ENCODE data around the gene TMEM132E. TPM values are rescaled to one million over a fixed set of nuclear protein-coding genes. Genes with fewer than 3 reads are reported as not detected.

The TMEM132E gene
- polyA plus RNA-seq, 4 donors: 2.2 to 4.6 (median 3.4) TPM

DNA sequence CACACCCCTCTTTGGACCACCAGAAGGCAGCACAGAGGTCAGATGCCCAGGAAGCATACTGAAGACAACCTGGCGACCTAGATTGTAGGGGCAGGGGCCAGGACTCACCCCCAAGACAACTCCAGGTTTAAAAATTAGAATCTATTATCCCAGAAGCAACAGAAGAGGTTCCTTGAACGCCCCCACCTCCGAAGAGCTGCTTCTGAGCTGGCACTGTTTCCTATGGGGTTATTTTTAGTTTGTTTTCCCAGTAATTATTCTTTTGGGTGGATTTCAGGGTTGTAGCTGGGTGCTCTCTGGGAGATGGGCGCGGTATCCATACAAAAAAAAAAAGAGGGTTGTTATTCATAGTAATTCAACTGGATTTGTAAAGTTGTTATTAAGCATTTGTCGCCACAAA is 10.4 kb upstream of the TMEM132E start:
- no peak for DNase-seq (ENCODE audit: low read depth in 4 of 4, low spot score in 3 of 4)

DNA sequence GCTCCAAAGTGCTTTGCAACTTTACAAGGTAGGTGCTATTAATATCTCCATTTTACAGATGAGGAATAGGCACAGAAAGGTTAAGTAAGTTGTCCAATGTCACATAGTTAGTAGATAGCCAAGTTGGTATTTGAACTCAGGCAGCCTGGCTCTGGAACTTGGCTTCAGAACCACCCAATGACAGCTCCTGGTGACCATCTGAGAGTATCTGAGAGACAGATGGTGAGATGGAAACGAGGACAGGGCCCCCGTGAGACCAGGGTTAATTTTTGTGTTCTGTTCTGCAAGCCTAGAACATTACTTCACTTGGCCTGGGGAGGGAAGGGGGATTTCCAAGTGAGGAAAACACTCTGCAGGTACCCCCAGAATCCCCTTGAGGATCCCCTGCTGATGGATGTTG is 9.8 kb upstream of the TMEM132E start:
- DNase-seq (ENCODE audit: low read depth in 4 of 4, low spot score in 3 of 4): no peak

DNA sequence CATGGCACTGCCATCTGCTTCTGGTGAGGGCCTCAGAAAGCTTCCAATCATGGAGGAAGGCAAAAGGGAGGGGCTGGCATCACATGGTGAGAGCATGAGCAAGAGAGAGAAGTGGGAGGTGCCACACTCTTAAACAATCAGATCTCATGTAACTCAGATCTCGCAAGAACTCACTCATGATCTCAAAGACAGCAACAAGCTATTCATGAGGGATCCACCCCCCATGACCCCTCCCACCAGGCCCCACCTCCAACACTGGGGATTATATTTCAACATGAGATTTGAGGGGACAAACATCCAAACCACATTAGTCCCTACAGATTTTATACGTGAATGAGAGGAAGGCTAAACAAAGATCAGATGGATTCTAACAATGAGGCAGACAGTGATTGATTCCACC is 8.9 kb upstream of the TMEM132E start:
- DNase-seq (ENCODE audit: low read depth in 4 of 4, low spot score in 3 of 4): no peak

DNA sequence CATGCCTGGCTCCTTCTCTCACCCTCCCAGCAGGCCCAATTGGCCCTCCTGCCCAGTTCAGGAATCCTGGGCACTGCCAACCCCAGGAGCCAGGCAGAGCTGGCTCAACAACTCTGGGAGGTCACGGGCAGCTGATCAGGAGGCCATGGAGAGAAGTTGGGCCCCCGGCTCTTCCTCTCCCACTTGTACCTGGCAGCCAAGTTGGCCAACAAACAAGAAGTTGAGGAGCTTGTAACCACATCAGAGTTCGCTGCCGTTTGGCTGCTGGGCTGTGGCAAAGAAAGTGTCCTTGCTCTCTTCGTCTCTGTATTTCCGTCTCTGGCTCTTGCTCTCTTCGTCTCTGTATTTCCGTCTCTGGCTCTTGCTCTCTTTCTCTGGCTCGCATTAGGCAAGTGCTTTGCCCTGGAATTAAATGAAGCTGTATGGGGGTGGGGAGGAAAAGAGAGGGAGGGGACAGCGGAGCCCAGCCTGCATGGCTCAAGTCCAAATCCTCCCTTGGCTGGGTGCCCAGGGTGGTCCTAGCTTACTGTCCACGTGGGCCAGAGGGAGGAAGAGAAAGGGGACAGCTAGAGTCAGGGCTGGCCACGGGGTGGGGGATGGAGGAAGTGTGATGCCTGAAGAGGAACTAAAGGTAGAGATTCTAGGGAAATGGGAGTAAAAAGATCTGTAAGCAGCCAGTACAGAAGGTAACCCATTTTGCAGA is 7.8 kb upstream of the TMEM132E start:
- no peak for DNase-seq (ENCODE audit: low read depth in 4 of 4, low spot score in 3 of 4)

DNA sequence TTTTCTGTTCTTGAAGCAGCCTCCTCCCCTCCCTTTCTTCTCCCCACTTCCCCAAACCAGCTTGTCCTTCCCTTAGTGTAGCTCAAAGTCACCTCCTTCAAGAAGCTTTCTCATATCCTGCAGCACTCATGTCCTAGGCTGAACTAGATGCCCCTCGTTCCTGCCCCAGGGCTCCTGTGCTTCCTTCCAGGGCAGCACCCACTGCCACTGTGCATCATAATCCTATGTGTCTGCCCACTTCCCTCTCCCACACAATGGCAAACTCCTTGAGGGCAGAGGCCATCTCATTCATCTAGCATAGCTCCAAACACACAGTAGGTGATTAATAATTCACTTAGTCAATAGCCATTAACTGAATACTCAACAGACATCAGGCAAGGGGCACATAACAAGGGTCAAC is 6.9 kb upstream of the TMEM132E start:
- no peak for DNase-seq (ENCODE audit: low read depth in 4 of 4, low spot score in 3 of 4)

DNA sequence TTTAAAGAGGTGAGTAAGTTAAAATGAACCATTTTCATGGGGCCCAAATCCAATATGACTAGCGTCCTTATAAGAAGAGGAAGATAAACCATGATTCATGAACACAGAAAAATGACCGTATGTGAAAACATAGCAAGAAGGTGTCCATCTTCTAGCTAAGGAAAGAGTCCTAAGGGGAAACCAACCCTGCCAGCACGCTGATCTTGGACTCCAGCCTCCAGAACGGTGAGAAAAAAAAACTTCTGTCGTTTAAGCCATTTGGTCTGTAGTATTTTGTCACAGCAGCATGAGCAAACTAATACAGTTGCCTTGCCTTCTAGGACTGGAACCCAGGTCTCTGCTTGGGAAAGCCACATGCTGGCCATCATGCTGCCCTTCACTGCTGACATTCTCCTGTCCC is 4.2 kb upstream of the TMEM132E start:
- DNase-seq (ENCODE audit: low read depth in 4 of 4, low spot score in 3 of 4): no peak

DNA sequence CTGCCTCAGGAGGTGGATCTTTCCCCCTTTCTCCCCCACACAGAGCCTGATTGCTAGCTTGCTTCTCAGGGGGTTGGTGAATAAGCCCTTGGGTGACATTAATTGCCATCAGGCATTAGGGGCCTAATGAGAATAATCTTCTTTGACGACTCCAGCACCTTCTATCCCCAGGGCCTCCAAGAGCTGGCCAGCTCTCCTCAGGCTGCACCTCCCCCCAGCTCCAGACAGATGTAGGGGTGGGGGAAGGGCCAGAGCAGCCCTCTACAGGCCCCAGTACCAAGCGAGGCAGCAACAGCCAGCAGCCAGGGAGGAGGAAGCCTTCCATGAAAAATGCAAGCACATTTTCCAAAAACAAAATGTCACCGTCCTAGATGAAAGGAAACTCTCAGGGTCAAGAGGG is 1.4 kb upstream of the TMEM132E start:
- DNase-seq (ENCODE audit: low read depth in 4 of 4, low spot score in 3 of 4): no peak

DNA sequence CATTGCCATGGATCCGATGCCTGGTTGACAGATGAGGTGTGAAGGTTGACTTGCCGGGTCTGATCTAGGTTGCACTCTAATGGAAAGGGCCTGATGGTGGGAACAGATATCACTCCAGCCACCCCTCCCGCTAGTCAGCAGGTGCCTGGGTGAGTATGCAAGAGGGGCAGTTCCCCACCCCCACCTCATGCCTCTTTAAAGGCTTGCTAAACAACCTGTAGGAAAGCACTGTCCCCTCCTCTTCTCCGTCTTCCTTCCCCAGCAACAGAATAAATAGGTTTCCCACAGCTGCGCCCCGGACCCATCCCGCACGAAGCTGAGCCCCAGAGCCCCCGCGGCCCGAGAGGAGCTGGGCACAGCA is 746 bp upstream of the TMEM132E start:
- no peak for DNase-seq (ENCODE audit: low read depth in 4 of 4, low spot score in 3 of 4)

DNA sequence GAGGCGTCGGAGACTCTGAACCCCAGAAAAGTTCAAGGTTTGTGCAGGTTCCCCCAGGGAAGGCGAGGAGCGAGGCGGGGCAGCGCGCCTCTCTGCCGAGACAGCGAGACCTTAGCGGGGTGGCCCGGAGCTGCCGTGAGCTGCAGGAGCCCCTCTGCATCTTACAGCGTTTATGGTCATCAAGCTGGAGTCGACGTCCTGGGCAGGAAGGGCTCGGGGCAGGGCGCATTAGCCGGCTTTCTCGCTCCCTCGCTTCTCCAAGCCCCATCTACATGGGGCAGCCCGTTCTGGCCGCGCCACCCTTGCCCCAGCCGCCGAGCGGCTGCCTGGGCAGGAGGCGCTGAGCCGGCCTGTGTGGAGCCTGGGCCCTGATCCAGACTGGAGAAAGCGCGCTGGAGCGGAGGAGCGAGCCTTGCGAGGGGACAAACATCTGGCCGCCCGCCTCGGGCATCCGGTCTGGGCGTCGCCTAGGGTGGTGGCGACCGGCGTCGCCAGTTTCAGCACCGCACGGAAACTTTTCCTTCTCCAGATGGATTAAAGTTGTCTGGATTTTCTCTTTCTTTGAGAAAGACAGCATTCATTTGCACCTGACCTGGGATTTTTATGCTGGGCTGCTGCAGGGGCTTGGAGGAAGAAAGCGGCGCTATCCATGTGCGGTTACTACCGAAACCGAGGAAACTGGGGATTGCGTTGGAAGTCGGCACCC is 750 bp downstream of the TMEM132E start:
- no peak for DNase-seq (ENCODE audit: low read depth in 4 of 4, low spot score in 3 of 4)

DNA sequence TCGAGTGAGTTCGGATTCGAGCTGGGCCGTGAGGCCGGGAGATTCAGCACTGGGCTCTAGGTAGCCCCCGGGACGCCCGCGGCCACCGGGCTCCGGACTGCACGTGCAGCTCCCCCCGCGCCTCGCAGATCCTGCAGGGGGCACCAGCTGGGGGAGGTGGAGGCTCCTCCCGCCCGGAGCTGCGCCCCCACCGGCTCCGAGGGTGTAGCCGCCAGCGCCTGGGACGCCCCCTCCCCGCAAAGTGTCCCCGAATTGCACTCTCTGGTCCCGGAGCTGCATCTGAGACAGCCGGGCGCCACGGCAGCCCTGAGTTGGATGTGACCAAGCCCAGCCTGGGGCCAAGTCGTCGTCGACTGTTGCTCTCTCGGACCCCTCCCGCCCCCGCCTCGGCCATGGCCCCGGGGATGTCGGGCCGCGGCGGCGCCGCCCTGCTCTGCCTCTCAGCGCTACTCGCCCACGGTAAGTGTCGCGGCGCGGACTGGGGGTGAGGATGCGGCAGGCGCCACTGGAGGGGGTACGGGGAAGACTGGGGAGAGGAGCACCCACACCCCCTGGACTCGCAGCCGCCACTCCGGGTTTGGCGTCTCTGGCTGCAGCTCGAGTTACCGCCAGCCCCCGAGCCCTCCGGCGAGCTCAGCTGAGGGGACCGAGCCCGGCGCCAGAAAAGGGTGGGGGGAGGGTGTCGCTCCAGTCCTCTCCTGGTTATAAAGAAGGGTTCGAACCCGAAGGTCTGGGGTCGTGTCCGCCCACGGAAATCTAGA is 1.5 kb downstream of the TMEM132E start:
- DNase-seq (ENCODE audit: low read depth in 4 of 4, low spot score in 3 of 4): no peak

DNA sequence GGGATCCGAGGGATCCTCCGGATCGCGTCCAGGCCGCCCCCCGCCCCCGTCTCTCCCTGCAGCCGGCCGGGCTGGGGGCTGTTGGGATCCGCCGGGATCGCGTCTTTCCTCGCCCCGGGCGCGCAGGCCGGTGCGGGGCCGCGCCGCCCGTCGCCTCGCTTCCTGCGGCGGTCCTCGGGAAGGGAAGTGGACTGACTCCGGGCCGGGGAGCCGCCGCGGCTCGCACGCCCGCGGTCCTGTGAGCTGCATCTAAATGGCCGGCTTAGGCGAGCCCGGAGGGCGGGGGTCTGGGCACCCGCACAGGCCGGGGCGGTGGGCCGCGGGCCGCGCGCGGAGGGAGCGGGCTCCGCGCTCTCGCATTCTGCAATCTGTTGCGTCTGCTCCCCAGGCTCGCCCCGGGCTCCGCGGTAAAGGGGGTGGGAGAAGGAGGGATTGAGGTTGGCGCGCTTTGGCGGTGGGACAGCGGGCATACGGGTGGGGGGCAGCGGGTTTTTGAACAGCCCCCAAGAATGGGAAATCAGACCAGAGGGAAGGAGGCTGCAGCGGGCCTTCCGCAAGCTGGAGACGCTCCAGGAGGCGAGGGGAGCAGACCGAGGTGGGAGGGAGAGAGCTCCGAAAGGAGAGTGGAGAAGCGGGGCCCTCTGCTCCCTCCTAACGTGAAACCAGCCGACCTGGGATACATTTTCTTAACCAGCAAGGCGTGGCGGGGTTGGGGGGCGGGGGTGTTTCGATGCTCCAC is 2.2 kb downstream of the TMEM132E start:
- DNase-seq (ENCODE audit: low read depth in 4 of 4, low spot score in 3 of 4): no peak

DNA sequence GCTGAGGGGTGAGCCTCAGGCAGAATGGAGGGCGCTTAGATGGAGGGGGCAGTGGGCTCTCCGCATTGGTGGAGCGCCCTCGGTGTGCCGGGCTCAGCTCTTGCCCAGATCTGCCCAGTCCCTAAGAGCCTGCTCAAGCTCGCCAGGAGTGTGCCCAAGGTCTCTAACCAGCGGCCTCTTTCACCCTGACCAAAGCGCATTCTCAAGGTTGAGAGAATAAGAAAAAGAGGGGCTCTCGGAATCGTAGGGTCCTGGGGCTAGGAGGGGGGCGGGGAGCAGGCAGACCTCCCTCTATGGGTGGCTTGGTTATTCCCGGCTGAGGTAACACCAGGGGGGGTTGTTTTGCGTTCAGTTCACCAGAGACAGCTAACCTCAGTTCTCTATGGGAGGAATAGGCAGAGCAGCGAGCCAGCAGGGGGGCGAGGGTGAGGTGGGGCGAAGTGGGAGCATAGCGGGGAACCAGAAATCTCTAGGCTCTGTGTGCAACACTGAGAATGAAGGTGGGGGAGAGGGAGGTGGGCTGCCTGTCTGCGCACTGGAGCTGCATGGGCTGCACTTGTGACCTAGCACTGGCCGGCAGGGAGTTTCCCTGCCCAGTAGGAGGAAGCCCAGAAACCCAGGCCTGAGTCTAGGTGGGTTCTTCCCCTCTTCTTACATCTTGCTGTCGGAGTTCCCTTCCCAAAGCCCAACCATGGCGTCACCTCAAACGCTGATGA is 3.0 kb downstream of the TMEM132E start:
- no peak for DNase-seq (ENCODE audit: low read depth in 4 of 4, low spot score in 3 of 4)

DNA sequence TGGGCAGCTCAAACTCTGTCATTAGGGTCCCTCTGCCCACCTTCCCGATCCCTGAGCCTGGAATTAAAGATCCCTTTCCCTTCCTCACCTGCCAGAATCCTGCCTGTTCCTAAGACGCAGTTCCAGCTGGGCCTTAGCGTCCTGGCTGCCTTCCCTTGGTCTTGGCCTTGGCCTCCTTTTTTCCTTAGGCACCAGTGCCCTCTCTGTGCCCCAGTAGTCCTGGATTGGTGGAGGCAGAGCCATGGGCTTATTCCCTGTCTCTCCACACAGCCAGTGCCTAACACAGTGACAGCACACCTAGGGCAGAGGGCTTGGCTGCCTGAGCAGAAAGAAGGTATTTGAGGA is 3.5 kb downstream of the TMEM132E start:
- DNase-seq (ENCODE audit: low read depth in 4 of 4, low spot score in 3 of 4): no peak

DNA sequence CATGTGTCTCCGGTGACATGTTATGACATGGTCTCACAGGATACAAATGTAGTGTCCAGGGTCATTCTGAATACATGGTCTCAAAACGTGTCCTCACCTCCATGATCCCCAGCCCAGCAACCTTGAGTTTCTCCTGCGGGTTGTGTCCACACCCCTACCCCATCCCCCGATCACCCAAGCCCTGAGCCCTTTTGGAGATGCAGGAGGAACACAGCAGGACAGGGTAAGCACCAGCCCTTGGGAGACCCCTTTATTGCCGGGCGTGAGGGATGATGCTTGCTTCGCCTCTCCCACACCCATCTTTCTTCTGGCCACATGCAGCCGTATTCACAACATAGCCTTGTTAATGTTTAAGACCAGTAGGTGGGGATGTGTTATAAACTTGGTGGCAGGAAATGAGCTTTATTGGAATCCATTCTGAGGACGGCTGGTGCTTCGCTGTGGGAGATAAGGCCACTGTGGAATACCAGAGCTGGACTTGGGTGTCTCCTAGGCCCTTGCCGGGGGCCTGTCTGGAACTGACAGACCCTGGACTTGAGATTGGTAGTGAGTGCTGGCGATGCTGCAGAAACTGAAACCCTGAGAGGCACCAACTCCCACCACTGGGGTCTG is 5.5 kb downstream of the TMEM132E start:
- no peak for DNase-seq (ENCODE audit: low read depth in 4 of 4, low spot score in 3 of 4)

DNA sequence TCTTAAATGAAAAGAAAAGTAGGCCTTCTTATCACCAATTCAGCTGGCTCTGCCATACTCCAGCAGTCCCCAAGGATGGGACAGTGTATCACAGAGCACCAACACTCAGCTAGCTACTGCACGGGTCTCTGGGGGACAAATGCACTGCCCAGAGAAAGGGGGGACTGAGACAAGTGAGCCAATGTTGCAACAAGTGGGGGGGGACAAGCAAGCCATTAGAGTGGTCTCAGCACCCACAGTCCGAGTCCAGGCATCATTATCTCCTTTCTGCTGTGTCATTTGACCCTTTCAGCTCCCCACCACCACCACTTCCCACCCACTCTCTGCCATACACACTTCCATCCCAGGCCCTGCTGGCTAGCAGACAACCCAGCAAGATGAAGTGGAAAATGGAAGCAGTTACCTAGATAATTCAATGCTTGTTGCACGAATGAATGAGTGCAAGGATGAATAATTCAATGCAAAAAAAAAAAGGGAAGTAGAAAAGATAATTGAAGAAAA is 7.0 kb downstream of the TMEM132E start:
- DNase-seq (ENCODE audit: low read depth in 4 of 4, low spot score in 3 of 4): no peak

DNA sequence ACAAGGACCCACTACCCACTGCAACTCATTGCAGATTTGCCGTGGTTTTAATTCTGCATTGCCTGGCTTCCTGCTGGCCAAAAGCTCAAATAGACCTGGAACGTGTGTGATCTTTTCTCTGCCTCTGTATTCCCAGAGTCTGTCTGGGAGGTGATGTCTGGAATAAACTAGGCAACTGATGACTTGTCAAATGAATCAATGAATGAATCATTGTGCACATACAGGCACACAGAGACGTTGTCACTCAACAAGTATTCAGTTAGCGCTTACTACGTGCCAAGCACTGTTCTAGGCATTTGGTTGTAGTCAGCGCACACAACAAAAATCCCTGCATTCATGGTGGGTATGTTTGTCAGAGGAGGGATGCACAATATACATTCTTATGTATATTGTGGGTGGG is 8.9 kb downstream of the TMEM132E start:
- no peak for DNase-seq (ENCODE audit: low read depth in 4 of 4, low spot score in 3 of 4)

DNA sequence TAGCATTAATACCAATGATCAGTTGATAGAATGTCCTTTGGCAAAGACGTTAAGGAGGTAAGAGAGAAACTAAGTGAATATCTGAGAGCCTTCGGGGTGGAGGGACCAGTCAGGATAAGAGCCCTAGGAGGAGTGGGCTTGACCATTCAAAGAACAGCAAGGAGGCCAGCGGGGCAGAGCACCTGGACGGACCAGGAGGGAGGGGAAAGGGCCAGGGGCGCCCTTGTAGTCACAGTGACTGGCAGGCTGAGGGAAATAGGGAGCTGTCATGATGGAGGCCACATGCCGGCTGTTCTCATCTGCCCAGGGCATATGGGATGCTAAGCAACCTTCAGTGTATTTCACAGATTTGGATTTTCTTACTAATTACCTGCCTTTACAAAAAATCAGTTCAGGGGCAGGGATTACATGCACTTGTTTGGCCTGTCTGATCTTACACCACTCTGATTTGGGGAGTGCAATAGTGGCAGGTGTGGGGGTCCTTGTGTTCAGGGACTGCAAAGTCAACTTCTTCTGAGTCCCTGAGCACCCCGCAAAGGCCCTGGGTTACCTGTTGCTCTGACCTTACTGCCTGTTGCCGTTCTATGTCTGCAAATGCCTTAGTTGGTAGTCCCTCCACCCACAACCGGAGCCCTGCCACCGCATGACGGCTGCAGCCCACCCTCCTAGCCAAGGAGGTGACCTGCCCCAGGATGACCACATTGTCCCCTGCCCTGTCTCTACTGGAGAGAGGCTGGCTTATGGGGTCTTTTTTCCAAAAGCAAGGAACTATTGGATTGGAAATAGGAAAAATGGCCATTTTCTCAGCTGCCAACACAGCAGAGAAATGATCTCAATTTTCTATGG is 10.0 kb downstream of the TMEM132E start:
- no peak for DNase-seq (ENCODE audit: low read depth in 4 of 4, low spot score in 3 of 4)

DNA sequence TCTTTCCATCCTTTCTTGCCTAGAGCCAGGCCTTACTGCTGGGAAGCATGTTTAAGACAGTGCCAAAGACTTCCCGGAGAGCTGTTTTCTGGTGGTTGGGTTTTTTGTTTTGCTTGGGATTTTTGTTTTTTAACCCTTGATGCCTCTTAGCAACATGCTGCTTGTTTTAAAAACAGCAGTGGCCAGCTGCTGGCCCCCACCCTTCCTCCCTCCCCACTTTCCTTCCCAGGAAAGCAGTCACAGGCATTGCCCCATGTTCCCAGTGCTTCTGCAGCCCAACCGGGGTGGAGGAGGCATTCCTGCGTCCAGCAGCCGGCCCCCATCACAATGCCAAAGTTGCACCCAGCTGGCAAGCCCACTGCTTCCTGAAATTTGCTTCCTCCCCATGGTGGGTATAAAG is 12.6 kb downstream of the TMEM132E start:
- no peak for DNase-seq (ENCODE audit: low read depth in 4 of 4, low spot score in 3 of 4)

DNA sequence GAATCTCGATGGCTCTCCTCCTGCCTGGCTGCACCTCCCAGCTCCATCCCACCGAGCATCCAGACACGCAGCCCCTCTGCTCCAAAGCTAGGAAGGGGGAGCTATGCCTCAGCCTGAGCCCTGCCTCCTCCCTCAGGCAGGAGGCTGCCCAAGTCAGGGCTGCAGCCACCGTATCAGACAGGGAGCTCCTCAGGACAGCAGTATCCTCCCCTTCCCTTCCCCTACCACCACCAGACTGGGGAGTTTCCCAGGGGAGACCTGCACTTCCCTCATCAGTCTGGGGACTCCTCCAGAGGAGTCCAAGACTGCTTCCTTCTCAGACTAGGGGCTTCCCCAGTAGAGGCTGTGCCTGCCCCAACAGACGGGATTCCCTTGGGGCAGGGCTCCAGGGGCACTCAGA is 17.5 kb downstream of the TMEM132E start:
- DNase-seq (ENCODE audit: low read depth in 4 of 4, low spot score in 3 of 4): no peak

All from left renal pelvis (tissue), 4 donors.